Stimulated activated naive CD4-positive, alpha-beta T cell treated with Interleukin-2 at 50 U/mL for 16 hours (primary cell): ENCODE data around the gene POLR1F.
A peak's percentile ranks its signal among the peaks of the same experiment; 100 is the strongest.
"Not testable (repeated sequence)": the region's sequence is repeated elsewhere in the genome, so short reads cannot be mapped to it uniquely, and the experiment has no call there.

Source experiments
- DNase-seq: peaks from one replicate; lab custom pipeline; 2025; lab: John Stamatoyannopoulos, UW

Gene POLR1F

GRCh38 chr7:19708397-19709248 is at the start of gene POLR1F:
TSS of gene POLR1F (minus strand) at chr7:19709037. CDS start at chr7:19709016, 21 bp downstream.
- peak; percentile 84 for DNase-seq

- DNase-seq: no peak
Measured at GRCh38 chr7:19754521-19755116, 45.8 kb upstream of the POLR1F start.

GRCh38 chr7:19752020-19752419 is 43.2 kb upstream of the POLR1F start:
- DNase-seq: no peak

GRCh38 chr7:19749658-19750057 is 40.8 kb upstream of the POLR1F start:
- DNase-seq: no peak

- DNase-seq: no peak
Measured at GRCh38 chr7:19747740-19748339, 39.0 kb upstream of the POLR1F start.

- DNase-seq: no peak
Measured at GRCh38 chr7:19744075-19744474, 35.2 kb upstream of the POLR1F start.

- DNase-seq: no peak
Measured at GRCh38 chr7:19728716-19729115, 19.9 kb upstream of the POLR1F start.

- DNase-seq: no peak
Measured at GRCh38 chr7:19725770-19726169, 16.9 kb upstream of the POLR1F start.

GRCh38 chr7:19715499-19715898 is 6.7 kb upstream of the POLR1F start:
- no peak for DNase-seq

- peak; percentile 15 for DNase-seq
Measured at GRCh38 chr7:19713676-19714075, 4.8 kb upstream of the POLR1F start.

GRCh38 chr7:19709249-19709578 is 377 bp upstream of the POLR1F start:
- DNase-seq: no peak

GRCh38 chr7:19707240-19707639 is 1.6 kb downstream of the POLR1F start:
- no peak for DNase-seq

- no peak for DNase-seq
Measured at GRCh38 chr7:19705663-19706062, 3.2 kb downstream of the POLR1F start.

- no peak for DNase-seq
Measured at GRCh38 chr7:19701471-19701870, 7.4 kb downstream of the POLR1F start.

GRCh38 chr7:19700936-19701335 is 7.9 kb downstream of the POLR1F start:
- DNase-seq: no peak

GRCh38 chr7:19698331-19698730 is 10.5 kb downstream of the POLR1F start:
- no peak for DNase-seq

GRCh38 chr7:19696926-19697325 is 11.9 kb downstream of the POLR1F start:
- DNase-seq: no peak

GRCh38 chr7:19692111-19692828 is 16.6 kb downstream of the POLR1F start:
- no peak for DNase-seq

- no peak for DNase-seq
Measured at GRCh38 chr7:19690736-19691135, 18.1 kb downstream of the POLR1F start.

GRCh38 chr7:19689130-19689529 is 19.7 kb downstream of the POLR1F start:
- not testable (repeated sequence) for DNase-seq

GRCh38 chr7:19681596-19681995 is 27.2 kb downstream of the POLR1F start:
- DNase-seq: no peak

- no peak for DNase-seq
Measured at GRCh38 chr7:19677180-19677579, 31.7 kb downstream of the POLR1F start.

GRCh38 chr7:19675816-19676215 is 33.0 kb downstream of the POLR1F start:
- DNase-seq: no peak
